Glomerular visceral epithelial cell (primary cell): ENCODE results near the gene SNX20.
A peak's percentile ranks its signal among the peaks of the same experiment; 100 is the strongest.

Experiments used
- DNase-seq: peaks from one replicate; pipeline ENCODE4 v3.0.0-alpha.2; 2016; ENCODE audit errors: extremely low spot score

Gene SNX20

GRCh38 chr16:50681021-50681885, at the start of gene SNX20:
SNX20 (minus strand) TSS chr16:50681312; CDS start chr16:50677526, 3,786 bp downstream.
- no peak for DNase-seq

- no peak for DNase-seq
Observed at GRCh38 chr16:50724306-50724705, 43.2 kb upstream of the SNX20 start.

GRCh38 chr16:50722960-50723359, 41.8 kb upstream of the SNX20 start:
- DNase-seq: no peak

GRCh38 chr16:50722405-50722737, 41.3 kb upstream of the SNX20 start:
- no peak for DNase-seq

- no peak for DNase-seq
Observed at GRCh38 chr16:50721549-50722404, 40.7 kb upstream of the SNX20 start.

GRCh38 chr16:50719401-50720337, 38.6 kb upstream of the SNX20 start:
- DNase-seq: no peak

- DNase-seq: no peak
Observed at GRCh38 chr16:50718761-50719400, 37.8 kb upstream of the SNX20 start.

- no peak for DNase-seq
Observed at GRCh38 chr16:50718061-50718760, 37.1 kb upstream of the SNX20 start.

GRCh38 chr16:50717494-50717893, 36.4 kb upstream of the SNX20 start:
- DNase-seq: no peak

- DNase-seq: no peak
Observed at GRCh38 chr16:50717091-50717490, 36.0 kb upstream of the SNX20 start.

- DNase-seq: no peak
Observed at GRCh38 chr16:50712956-50713355, 31.8 kb upstream of the SNX20 start.

- DNase-seq: peak; percentile 13
Observed at GRCh38 chr16:50712560-50712898, 31.4 kb upstream of the SNX20 start.

GRCh38 chr16:50711862-50712559, 30.9 kb upstream of the SNX20 start:
- no peak for DNase-seq

GRCh38 chr16:50711040-50711439, 29.9 kb upstream of the SNX20 start:
- DNase-seq: no peak

GRCh38 chr16:50709980-50710379, 28.9 kb upstream of the SNX20 start:
- DNase-seq: no peak

GRCh38 chr16:50709061-50709684, 28.1 kb upstream of the SNX20 start:
- DNase-seq: no peak

- no peak for DNase-seq
Observed at GRCh38 chr16:50708373-50709060, 27.4 kb upstream of the SNX20 start.

GRCh38 chr16:50706250-50706649, 25.1 kb upstream of the SNX20 start:
- DNase-seq: no peak
